ENCODE results near the gene DMKN. TPM values are rescaled to one million over a fixed set of nuclear protein-coding genes. Genes with fewer than 3 reads are reported as not detected.

Gene DMKN
- total and polyA plus RNA-seq, 12 donors = 2.7 to 70.5 (median 19.7) TPM

DNA sequence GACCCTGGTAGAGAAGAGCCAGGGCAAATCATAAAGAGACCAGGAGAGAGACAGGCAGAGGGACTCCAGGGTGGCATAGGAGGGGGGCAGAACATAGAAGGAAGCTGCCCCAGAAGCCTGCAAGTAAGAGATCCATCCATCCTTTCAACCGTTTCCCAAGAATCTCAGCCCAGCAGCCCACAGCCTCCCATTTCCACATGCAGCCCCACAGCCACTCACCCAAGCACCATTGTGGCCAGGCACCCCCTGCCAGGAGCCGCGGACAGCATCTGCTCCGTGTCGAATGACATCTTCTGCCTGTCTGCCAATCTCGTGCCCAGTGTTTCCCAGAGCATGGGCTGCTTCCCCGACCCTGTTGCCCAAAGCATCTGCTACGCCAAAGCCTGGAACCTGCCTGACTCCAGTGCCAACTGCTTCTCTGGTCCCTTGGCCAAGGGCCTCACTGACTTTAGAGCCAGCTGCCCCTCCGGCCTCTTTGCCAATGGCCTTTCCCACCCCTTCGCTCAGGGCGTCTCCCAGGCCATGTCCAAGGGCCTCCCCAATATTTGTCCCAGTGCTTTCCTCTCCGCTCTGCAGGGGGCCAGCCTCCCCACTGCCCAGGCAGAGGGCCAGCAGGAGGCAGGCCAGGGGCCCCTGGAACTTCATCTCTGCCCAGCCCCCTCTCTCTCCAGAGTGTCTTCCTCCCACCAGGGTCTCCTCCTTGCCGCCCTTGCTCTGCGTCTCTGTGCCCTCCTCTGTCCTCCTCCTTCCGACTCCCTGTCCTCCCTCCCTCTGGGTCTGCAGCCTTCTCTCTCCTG lies 420 bp downstream of the DMKN start:
- 80 to 83% (median 81%) methylated on average over 9 to 15 of the region's 15 CpGs for whole genome bisulfite sequencing, 4 donors
- TF ChIP-seq, protein P1, sequence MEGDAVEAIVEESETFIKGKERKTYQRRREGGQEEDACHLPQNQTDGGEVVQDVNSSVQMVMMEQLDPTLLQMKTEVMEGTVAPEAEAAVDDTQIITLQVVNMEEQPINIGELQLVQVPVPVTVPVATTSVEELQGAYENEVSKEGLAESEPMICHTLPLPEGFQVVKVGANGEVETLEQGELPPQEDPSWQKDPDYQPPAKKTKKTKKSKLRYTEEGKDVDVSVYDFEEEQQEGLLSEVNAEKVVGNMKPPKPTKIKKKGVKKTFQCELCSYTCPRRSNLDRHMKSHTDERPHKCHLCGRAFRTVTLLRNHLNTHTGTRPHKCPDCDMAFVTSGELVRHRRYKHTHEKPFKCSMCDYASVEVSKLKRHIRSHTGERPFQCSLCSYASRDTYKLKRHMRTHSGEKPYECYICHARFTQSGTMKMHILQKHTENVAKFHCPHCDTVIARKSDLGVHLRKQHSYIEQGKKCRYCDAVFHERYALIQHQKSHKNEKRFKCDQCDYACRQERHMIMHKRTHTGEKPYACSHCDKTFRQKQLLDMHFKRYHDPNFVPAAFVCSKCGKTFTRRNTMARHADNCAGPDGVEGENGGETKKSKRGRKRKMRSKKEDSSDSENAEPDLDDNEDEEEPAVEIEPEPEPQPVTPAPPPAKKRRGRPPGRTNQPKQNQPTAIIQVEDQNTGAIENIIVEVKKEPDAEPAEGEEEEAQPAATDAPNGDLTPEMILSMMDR (IDR thresholded peaks at IDR 0.05) = no peak
- no peak for TF ChIP-seq POLR2A (IDR thresholded peaks at IDR 0.05)
- no peak for DNase-seq
- no peak overlapping the region for H3K4me3 ChIP-seq
- peaks cover 5 to 10% of the 10 kb centered on the region in 2 donors for H3K4me1 ChIP-seq (replicated peaks in 1 of 2)
- intact Hi-C loops (cut with DNase I) = no loop called here
- H3K27me3 ChIP-seq = peaks cover 3% of the 10 kb centered on the region
- no peaks in the 10 kb centered on the region for H3K9me3 ChIP-seq (replicated peaks in 1 of 3)
- H3K27ac ChIP-seq = no peak overlapping the region
- H3K36me3 ChIP-seq (replicated peaks in 1 of 2) = no peaks in the 10 kb centered on the region

DNA sequence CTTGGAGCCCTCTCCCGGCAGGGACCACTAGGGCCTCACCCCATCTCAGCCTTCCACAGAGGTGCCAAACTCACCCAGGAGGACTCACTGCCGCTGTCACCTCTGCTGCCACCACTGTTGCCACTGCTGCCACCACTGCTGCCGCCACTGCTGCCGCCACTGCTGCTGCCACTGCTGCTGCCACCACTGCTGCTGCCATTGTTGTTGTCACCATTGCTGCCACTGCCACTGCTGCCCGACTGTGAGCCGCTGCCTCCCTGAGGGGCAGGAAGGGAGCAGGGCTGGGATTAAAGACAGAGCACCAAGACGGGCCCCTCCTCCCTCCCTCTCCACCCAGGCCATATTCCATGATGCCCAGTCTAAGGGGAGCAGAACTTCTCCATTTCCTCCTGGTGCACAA lies 2.1 kb downstream of the DMKN start:
- H3K36me3 ChIP-seq (replicated peaks in 1 of 2) = no peaks in the 10 kb centered on the region
- DNase-seq = no peak
- 72 to 90% (median 82%) methylated on average over 5 to 7 of the region's 7 CpGs for WGBS, 4 donors
- no peak overlapping the region for H3K4me3 ChIP-seq
- peaks cover 3% of the 10 kb centered on the region for H3K27me3 ChIP-seq
- no peak overlapping the region for H3K27ac ChIP-seq
- H3K4me1 ChIP-seq (replicated peaks in 1 of 2) = peaks cover 5 to 10% of the 10 kb centered on the region in 2 donors
- TF ChIP-seq, protein P1 (IDR thresholded peaks at IDR 0.05) = no peak
- no peak for TF ChIP-seq POLR2A (IDR thresholded peaks at IDR 0.05)
- intact Hi-C loops (cut with DNase I) = no loop called here
- H3K9me3 ChIP-seq (replicated peaks in 1 of 3) = no peaks in the 10 kb centered on the region

DNA sequence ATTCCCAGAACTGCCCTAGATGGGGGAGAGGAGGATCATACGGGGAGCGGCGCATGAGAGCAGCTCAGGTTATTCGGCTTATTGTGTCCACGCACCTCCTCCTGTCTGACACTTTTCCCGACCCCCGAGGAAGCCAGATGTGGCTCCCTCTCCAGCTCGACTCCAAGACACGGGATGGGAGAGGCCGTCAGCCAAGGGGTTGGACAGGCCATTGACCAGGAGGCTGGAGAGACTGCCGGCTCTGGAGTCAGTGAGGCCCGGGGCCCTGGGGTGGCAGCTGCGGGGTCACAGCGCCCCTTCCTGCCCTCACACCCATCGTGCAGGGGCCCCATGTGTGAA lies 2.9 kb downstream of the DMKN start:
- WGBS, 4 donors = 3 to 26% (median 7%) methylated on average over 5 to 15 of the region's 15 CpGs
- Histone ChIP-seq H3K9me3 (replicated peaks in 1 of 3) (no peaks in the 10 kb centered on the region), H3K27me3 (peaks cover 3% of the 10 kb centered on the region), H3K4me3 (peak overlapping the region in 1 of 4 donors; percentile 61), H3K27ac (no peak overlapping the region), H3K4me1 (replicated peaks in 1 of 2) (peaks cover 5 to 10% of the 10 kb centered on the region in 2 donors), H3K36me3 (replicated peaks in 1 of 2) (no peaks in the 10 kb centered on the region)
- TF ChIP-seq POLR2A (IDR thresholded peaks at IDR 0.05) = no peak
- TF ChIP-seq, protein P1 (IDR thresholded peaks at IDR 0.05) = peak in 1 of 6 experiments; percentile 10
- intact Hi-C loops (cut with DNase I) = no loop called here
- DNase-seq = no peak

DNA sequence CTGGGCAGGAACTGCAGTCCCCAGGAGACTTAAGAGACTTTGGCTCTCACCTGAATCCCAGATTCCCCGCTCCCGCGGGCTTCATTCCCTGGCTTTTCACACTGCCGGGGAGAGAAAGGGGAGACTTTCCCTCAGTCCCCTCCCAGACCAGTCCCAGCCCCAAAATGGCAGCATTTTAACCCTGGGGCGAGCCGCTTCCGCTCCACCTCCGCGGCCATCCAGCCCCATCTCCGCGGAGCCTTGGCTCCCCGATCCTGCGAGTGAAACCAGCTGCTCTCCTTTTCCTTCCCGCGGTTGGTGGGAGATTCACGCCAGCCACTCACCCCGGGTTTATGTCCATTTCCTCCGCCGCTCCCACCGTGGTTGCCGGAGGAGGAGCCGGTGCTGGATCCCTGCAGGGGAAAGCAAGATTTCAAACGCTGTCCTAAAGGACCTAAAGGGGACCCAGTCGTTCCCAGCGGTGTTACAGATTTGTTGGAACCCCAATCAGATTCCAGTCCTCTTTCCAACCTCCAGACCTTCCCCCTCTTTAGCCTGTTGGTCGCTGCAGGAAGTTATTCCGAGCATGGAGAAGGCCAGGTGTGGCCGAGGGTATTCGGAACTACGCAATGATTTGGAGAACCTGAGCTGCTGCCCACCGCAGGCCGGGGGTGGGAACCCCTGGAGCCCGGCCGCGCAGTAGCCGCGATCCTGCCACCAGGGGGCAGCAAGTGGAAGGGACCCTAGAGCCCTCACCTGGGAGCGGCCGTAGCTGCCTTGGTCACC lies 3.4 kb downstream of the DMKN start:
- DNase-seq = peak; percentile 61 to 81 (median 73)
- peak overlapping the region in 3 of 5 donors; percentile 31 to 63 (median 48) for H3K27ac ChIP-seq
- H3K36me3 ChIP-seq (replicated peaks in 1 of 2) = no peaks in the 10 kb centered on the region
- TF ChIP-seq, protein P1 (IDR thresholded peaks at IDR 0.05) = peak; percentile 80 to 96 (median 88)
- TF ChIP-seq POLR2A (IDR thresholded peaks at IDR 0.05) = peak in 1 of 2 donors; percentile 22
- H3K4me3 ChIP-seq = peak overlapping the region in 2 of 4 donors; percentile 19 to 61
- peaks cover 5 to 10% of the 10 kb centered on the region in 2 donors for H3K4me1 ChIP-seq (replicated peaks in 1 of 2)
- H3K27me3 ChIP-seq = peaks cover 3% of the 10 kb centered on the region
- intact Hi-C loops (cut with DNase I) = no loop called here
- no peaks in the 10 kb centered on the region for H3K9me3 ChIP-seq (replicated peaks in 1 of 3)
- WGBS, 4 donors = 0 to 2% (median 1%) methylated on average over 25 to 39 of the region's 39 CpGs

Data from adrenal gland (tissue), 12 donors.